ENCODE results near the gene DFFB.

Gene DFFB

GRCh38 chr1:3898994-3899753 lies 41.9 kb downstream of the DFFB start:
- no peak for DNase-seq

- peak; percentile 30 for DNase-seq
These were observed 42.5 kb downstream of the DFFB start for GRCh38 chr1:3899754-3900149.

- peak; percentile 95 for DNase-seq
These were observed 43.1 kb downstream of the DFFB start, which contains the start of gene C1orf174 for GRCh38 chr1:3900150-3900968. TSS of gene C1orf174 (minus strand) at chr1:3900272. CDS start at chr1:3900186, 86 bp downstream.

GRCh38 chr1:3900969-3901529 lies 43.8 kb downstream of the DFFB start:
- peak; percentile 91 for DNase-seq

GRCh38 chr1:3902111-3902511 lies 44.8 kb downstream of the DFFB start:
- peak; percentile 32 for DNase-seq

- no peak for DNase-seq
These were observed 45.4 kb downstream of the DFFB start for GRCh38 chr1:3902571-3903091.

GRCh38 chr1:3903141-3904005 lies 46.1 kb downstream of the DFFB start:
- DNase-seq: no peak

- DNase-seq: no peak
These were observed 46.9 kb downstream of the DFFB start for GRCh38 chr1:3904006-3904842.

- DNase-seq: no peak
These were observed 47.5 kb downstream of the DFFB start for GRCh38 chr1:3904843-3905185.

GRCh38 chr1:3905266-3905952 lies 48.1 kb downstream of the DFFB start:
- DNase-seq: no peak

GRCh38 chr1:3905953-3906671 lies 48.8 kb downstream of the DFFB start:
- DNase-seq: no peak

GRCh38 chr1:3906672-3907020 lies 49.4 kb downstream of the DFFB start:
- no peak for DNase-seq

- DNase-seq: peak; percentile 30
These were observed 49.8 kb downstream of the DFFB start for GRCh38 chr1:3907031-3907534.

GRCh38 chr1:3907621-3908165 lies 50.4 kb downstream of the DFFB start:
- DNase-seq: no peak

- no peak for DNase-seq
These were observed 51.7 kb downstream of the DFFB start for GRCh38 chr1:3908886-3909517.

GRCh38 chr1:3909615-3910014 lies 52.3 kb downstream of the DFFB start:
- no peak for DNase-seq

GRCh38 chr1:3910049-3910731 lies 52.9 kb downstream of the DFFB start:
- no peak for DNase-seq
